ENCODE measurements around the gene NAA10.

NAA10 gene

DNA sequence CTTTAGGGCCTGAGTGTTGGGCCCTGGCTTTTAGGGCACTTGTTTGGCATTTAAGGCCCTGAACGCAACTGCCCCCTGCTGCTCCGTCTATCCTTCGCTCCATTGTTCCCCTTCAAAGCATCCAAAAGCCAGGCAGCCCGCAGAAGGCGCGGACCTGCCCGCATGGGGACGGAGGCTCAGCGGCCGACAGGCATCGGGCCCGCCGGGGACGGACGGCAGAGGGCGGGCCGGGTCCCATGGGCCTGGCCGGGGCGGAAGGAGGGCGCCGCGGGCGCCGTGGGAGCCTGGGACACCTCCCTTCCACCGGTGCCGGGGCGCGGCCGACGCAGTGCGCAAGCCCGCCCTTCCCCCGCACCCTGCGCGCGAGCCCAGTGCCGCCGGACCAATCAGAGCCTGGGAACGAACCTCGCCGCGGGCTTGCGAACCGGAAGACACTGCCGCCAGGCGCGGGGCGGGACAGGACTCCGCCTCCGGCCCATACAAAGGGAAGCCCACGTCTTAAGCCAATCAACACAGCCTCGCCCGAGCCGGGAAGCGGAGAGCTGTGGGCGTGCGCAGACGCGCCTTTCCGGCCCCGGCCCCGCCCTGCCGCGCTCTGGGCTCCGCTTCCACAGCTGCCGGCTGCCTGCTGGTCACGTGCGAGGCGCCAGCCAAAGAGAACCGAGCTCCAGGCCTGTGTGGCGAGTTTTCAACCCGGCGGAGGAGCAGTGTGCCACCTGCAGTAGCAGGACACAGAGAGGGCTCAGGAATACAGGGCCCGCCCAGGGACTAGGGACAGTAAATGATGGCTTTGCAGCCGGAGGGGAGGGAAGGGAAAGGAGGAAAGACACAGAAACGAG, 6.7 kb downstream of the NAA10 start:
- DNase-seq = peak; percentile 98

DNA sequence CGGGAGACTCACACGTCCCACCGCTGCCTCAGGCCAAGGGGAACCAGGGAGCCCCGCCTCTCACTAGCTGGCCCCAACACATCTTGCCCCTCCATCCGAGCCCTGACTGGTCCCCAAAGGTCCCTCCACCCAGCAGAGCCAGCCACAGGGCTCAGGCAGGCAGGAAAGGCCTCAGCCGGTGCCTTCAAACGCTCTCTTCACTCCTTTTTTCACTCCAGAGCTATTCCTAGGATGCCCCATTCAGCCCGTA, 7.2 kb downstream of the NAA10 start:
- no peak for DNase-seq

DNA sequence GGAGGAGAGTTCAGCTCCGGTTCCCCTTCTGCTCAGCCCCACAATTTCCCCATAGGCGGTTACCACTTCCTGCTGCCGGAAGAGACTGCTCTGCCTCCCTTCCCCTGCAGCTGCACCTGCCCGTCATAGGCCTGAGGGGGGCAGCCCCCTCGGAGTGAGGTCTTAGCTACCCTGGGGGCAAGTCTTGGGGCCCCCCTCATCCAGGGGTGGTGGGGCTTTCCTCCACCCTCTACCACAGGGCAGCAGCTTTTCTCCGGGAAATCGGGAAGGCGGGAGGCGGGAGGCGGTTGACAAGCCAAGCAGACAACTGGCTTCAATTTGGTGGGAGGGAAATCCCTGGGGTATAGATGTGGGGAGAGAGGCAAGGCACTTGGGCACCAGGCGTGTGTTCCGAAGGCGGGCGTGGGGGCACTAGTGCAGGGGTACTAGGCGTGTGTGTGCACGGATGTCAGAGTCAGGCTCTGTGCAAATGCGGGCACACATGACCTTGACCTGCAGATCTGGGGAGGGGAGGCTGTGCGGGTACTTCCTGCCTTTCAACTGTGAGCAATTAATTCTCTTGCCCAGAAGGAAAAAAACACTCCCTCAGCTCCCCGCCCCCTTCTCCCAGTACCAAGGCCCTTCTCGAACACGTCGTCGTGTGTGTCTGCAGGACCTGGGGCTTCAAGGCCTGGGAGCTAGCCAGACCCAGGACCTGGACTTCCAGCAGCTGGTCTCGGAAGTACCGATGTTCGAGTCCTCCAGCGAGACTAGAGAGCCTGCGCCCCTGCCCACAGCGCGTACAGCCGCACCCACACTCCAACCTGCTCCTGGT, 7.8 kb downstream of the NAA10 start:
- peak; percentile 65 for DNase-seq

DNA sequence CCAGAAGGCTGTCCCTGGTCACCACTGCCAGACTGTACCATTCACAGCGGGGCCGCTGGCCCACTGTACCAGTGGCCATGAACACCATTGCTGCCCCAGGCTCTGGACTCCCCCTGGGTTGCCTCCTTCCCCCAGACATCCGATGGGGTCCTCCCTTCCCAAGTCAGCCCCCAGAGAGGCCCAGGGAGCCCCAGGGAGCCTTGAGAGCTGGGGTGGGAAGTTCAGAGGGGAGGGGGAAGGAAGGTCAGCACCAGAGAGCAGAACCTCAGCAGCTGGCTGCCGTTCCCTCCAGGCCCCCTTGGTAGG, 8.3 kb downstream of the NAA10 start:
- DNase-seq = no peak

DNA sequence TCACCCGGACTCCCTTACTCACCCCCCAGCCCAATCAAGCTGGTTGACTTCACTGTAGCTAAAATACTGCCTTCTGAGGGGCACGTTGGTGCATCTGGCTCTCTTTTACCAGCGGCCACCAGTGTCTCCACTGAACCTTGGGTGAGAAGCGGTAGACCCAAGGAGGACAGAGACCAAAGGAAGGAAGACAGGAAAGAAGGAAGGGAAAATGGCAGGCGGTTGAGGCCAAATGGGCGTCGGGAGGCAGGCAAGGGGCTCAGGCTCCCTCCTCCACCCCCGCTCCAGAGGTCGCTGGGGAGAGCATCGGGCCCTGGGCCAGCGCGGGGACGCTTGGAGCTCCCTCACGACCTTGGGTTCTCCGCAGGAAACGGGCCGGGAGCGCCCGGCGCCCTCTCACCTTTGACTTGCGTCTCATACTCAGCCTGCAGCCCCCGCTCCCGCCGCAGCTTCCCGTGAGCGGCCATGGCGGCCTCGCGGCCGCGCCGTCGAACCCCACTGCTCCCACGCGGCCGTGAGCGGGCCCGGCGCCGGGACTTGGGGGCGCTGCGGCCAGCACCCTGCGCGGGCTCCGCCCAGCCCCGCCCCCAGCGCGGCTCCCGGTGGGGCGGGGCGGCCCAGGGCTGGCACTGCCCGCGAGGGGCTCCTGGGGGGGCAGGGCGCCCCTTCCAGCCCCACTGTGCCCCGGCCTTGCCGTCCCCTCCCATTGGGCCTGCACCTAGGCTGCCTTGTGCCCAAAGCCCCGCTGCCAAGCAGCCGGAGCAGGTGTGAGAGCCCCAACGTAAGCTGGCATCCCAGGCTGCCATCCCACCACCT, 8.9 kb downstream of the NAA10 start, which contains the start of gene ARHGAP4:
TSS of gene ARHGAP4 (minus strand) at position 526 of the 813 bp plus-strand sequence. CDS start at position 464, 62 bp downstream.
- DNase-seq = no peak

DNA sequence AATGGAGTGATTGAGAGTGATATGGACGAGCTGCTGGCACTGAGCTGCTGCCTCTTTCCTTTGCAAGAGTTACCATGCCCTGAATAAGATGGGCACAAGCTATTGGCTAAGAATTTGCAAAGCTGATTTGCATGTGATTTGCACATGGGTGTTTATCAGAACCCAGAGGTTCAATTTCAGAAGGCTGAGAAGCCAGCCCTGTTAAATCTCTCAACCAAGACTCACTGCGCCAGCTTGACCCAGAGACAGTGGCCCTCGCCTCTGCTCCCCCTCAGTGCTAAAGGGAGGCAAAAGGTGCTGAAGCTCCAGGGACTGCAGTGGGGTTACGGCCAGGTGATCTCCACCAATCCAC, 9.5 kb downstream of the NAA10 start:
- no peak for DNase-seq

DNA sequence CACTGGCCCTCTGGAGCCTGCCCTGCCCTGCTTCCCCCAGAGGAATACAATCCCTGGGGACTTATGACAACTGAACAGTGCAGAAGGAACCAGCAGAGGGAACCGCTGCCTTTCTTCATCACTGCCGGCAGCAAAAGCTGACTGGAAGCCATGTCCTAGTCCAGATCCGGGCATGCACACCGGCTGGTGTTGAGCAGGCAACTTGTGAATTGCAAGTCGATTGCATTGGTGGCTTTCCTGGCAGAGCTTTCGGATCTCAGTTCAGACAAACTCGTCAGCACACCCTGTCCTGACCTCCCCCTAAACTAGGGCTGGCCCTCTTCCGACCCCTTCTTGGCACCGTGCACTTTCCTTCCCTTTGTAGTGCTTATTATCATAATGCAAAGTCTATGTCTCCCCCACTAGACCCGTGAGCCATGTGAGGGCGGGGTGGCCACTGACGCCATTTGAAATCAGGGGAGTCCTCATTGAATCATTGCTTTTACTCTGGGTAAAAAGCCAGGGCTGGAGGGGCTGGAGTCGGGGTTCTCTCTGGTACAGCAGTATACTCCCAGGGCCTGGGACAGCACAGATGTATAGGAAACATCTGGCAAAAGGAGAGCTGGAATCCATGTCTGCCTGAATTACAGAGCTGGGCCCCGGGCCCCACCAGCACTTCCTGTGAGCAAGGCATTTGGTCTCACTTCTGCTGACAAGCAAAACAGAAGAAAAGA, 10.5 kb downstream of the NAA10 start:
- peak; percentile 72 for DNase-seq

DNA sequence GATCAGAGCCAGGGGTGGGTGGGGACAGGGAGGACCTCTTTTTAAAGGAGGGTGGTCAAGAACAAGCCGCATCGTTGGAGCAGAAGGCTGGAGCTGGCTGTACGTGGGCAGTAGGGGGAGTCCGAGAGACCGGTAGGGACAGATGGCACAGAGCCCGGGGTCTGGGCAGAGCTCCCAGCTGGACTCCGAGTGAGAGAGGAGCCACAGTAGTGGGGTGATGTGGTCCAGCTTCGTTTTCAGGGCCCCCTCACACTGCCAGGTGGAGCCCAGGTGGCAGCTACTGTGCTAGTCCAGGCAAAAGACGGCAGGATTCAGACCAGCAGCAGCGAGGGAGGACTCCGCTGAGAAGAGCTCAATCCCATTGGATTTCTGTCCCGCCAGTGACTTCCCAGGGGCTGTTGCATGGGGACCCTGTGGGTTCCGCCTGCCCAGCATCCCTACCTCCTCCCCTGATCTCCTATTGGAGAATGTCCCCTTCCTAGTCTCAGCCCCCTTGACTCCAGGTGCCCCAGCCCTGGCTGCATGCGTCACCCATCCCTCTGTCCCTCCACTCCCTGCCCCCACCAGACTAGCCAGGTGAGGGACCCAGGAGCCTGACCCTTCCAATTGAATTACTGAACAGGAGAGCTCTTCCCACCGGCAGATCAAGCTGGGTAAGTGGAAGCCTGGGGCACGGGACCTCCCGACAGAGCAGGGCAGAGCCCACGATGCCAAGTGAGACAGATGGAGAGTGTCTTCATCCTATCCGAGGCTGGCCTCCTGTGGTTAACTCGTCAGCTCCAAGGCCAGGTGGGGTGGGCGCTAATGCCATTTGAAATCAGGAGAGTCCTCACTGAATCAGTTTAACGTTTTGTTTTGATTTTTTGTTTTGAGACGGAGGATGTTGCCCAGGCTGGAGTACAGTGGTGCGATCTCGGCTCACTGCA, 11.6 kb downstream of the NAA10 start:
- no peak for DNase-seq

DNA sequence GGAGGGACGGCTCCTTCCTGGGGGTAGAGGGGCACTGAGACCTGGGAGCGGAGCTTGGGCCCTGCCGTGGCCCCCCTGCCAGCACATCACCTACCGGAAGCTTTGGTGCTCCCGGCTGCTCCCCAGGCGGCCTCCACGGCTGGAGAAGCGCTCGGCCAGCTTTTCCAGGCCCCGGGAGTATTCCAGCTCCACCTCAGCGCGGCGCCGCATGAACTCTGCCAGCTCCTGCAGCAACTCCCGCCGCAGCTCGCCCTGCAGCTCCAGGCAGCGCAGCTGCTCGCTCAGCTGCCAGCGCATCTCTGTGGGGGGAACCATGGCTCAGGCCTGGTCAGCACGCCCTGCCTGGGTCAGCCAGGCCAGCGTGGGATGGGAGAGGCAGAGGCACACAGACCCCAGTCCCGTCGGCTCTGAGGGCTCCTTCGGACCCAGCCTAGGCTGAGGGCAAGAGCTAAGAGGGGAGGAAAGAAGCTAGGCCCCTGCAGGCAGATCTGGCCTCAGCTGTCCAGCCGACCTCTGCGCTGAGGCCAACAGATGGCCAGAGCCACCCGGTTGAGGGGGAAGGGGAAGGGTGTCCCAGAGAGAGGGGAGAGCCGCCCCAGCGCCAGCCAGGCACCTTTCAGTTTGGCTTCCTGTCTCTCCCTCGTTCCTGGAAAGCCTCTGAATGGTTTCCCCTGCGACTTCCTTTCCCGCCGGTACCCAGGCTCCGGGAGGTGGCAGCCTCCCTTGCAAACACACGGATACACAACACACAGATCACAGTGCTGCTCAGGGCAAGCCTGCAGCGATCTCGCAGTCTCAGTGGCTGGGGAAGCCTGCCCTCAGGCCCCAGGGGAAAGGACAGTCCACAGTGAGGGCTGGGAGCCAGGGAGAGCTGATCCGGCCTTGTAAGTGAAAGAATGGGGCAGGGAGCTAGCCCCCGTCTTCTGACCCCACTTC, 13.1 kb downstream of the NAA10 start:
- no peak for DNase-seq

DNA sequence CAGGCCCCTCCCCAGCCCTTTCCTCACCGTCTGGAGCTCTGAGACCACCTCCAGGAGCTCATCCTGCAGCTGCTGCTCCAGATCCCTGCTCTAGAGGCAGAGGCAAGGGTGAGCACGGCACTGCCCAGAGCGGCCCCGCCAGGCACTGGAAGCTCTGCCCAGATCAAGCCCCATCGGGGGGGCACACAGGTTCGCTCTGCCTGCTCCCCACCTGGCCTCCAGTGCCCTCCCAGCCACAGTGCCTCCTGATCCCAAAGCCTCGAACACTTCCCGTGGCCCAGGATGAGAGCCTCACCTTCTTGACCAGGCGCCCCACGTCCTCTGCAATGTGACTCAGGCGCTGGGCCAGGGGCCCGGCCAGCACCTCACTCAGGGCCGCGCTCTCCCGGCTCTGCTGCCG, 13.8 kb downstream of the NAA10 start:
- DNase-seq = no peak

DNA sequence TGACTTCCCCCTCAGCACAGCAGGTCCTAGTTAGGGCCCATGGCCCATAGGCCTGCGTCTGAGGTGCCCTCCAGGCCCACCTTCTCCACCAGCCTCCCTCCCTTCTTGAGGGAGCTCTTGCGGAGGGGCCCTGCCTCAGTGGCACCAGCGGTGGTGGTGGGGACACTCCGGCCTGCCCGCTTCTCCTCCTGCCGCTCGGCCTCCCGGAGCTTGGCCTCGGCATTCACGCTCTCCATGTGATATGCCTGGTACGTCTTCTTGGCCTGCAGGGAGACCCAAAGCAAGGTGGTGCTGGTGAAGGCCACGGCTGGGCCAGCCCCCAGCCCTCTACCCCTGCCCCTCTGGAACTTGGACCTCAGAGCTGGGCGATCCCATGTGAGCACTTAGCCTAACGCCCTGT, 14.3 kb downstream of the NAA10 start:
- DNase-seq = no peak

DNA sequence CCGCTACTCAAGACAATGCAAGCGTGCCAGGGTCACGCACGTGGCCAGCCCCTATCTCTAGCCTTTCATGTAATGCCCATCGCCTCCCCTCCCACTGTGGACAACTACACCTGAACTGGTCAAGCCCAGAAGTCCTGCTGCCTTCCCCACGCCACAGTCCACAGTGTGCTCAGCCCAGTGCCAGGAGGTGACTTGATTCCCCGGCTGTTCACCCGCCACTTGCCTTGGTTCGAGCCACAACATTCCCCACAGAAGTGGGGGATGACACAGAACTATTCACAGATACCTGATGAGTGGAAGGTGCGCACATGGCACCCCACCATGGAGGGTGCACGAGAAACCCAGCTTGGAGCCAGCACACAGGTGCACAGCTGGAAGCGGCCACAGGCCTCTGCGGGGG, 15.6 kb downstream of the NAA10 start:
- DNase-seq = no peak

DNA sequence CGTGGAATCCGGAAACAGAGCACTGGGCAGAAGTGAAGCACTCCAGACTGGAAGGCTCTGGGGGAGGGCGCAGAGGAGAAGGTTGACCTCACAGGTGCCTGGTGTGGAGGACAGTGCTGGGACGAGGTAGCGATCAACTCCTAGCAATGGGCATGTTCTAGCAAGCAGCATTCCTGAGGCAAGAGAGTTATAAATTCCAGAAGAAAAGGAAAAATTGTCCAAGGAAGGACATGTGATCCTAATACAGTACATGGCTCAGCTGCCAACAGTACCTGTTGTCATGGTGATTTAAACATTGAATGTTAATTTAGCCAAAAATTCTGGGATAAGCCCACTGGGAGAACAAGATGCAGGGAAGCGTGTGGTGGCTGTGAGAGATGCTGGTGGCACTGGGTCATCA, 17.0 kb downstream of the NAA10 start:
- DNase-seq = no peak

DNA sequence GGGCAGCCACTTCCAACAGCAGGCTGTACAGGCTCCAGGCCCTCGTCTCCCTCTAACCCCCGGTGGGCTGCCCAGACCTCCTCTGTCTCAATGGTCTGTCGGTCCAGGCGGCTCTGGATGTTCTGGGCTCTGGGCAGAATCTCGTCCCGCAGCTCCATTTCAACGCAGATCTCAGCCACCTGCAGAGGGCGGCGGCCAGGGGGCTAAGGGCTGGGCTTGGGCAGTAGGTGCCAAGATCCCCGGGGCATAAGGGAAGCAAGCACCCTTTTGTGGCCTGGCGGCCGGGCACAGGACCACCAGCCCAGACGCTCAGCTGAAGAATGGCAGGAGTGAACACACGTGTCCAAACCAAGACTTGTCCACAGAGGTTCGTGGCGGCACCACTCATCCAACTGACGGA, 21.1 kb downstream of the NAA10 start:
- no peak for DNase-seq

DNA sequence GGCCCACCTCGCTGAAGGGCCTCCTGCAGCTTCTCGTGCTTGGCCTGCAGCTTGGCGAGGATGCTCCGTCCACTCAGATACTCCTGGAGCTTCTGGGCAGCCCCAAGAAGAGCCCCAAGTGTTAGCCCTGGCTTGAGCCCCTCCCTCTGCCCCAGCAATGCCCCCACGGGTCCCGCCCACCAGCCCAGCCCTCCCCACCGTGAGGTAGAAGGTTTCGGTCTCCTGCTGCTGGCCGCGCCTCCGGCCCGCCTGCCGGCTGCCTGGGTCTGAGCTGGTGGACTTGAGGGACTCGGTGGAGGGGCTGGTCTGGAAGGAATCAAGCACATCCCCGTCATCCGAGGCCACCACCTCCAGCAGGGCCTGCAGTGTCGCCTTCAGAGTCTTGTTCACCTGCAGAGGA, 21.6 kb downstream of the NAA10 start:
- DNase-seq = peak; percentile 39

DNA sequence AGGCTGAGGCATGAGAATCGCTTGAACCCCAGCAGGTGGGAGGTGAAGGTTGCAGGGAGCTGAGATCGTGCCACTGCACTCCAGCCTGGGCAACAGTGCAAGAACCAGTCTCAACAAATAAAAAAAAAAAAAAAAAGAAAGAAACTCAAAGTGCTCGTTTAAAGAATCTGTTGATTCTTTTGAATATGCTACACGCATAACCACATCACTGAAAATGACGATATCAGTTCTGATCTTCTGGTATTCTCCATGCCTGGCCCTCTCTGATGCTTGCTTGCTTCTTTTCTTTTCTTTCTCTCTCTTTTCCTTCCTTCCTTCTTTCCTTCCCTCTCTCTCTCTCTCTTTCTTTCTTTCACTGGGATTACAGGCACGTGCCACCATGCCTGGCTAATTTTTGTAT, 23.0 kb downstream of the NAA10 start:
- DNase-seq = no peak

DNA sequence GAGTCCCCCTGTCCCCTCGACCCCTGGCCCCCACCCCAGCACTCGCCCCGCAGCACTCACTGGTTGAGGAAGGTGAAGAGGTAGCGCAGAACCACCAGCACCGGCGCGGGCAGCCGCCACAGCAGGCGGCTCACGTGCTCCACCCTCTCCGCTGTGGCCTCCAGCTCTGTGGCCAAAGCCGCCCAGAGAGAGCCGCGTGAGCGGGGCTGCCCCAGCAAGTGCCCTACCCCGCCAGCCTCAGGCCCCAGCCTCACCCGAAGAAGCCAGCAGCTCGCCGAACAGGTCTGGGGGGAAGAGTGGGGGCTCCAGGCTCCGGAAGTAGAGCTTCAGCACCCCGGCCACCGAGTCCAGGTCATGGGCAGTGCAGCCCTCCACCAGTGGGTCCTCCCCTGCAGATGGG, 24.4 kb downstream of the NAA10 start:
- no peak for DNase-seq

DNA sequence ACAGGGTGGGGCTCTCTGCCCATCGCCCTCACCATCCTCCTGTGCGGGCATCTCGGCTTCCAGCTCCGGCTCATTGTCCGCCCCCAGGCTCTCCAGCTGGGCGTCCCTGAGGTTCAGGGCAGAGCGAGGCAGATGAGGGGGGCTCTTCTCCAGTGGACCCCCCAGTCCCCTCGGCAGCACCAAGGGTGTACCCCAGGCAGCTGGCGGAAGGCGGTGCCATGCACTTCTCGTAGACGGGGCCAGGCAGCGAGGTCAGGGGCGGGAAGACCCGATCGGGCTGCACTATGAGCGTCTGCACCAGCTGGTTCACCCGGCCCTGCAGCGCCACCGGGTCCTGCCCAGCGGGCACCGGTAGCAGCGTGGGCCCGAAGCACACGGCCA, 24.9 kb downstream of the NAA10 start:
- no peak for DNase-seq

DNA sequence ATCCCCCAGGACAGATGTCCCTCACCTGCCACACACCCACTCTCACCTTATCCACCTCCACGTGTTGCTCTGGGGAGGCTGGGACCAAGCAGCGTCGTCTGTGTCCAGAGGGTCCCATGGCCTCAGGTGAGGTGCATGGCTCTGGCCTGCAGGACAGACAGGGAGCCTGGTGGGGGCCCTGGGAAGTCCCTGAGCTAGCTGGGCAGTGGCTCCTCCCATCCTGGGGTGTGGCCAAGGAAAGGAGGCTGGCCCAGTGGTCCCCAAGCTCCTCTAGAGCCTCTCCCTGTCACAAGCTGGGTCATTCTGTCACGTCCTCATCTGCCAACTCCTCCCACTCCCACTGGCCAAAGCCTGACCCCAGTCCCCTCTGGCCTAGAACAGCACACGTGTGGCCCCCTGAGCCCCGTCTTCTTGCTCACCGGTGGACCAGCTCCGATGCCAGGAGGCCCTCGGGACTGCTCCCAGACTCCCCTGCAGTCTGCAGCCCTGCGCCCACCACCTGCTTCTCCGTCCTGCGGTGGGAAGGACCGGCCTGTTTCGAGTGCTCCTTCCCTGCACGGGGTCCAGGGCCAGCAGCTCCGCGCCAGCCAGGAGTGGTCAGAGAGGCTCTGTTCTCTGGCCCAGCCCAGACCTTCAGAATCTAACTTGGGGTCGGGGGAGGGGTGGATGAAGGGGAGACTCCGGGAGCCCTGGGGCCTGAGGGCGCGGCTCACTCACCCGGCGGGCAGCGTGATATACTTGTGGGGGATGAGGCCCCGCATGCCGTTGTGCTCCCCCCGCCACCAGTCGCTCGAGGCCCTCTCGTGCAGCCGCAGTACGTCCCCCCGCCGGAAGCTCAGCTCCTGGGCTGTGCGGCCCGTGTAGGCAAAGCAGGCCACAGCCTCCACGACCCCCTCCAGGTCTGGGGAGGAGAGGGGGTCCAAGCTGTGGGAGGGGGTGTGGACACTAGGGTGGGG, 25.5 kb downstream of the NAA10 start:
- DNase-seq = no peak

All from islet precursor cell (in vitro differentiated cells).